A673 (cell line): Measurements from ENCODE around the gene SVOP. TPM values are rescaled to one million over a fixed set of nuclear protein-coding genes. Genes with fewer than 3 reads are reported as not detected.

Experiments
- BruUV-seq: library from RNA; stranded (reverse); fragments of 400-500 nt; replicated peaks from 2 replicates; lab custom pipeline; 2021; lab: Mats Ljungman, UMichigan
- CTCF ChIA-PET: fragments of 300-600 bp; sonication (Branson Sonifier 250); formaldehyde crosslinking; loops from one replicate; lab custom pipeline; 2022; ENCODE audit warnings: antibody characterized with exemption; lab: Charles Lee
- POLR2A ChIA-PET: fragments of 300-600 bp; sonication (Branson Sonifier 250); formaldehyde crosslinking; loops from one replicate; lab custom pipeline; 2022; ENCODE audit warnings: antibody characterized with exemption; ENCODE audit not compliant: low non-redundant PET; lab: Charles Lee
- DNase-seq: peaks from one replicate; pipeline ENCODE4 v3.0.0-alpha.2; 2015; ENCODE audit warnings: low spot score
- H3K27ac ChIP-seq: fragments of 200-600 bp; sonication (generic); 2 replicates; pipeline ENCODE4 v1.5.1; 2016; ENCODE audit warnings: mixed run types, low read depth, mild to moderate bottlenecking, mixed read lengths, antibody characterized with exemption, low read length; ENCODE audit not compliant: poor library complexity, severe bottlenecking
- H3K27me3 ChIP-seq: fragments of 200-600 bp; sonication (generic); replicated peaks from 2 replicates; pipeline ENCODE4 v1.6.1; 2017; ENCODE audit warnings: mixed run types, low read depth, mild to moderate bottlenecking, mixed read lengths, antibody characterized with exemption, low read length; ENCODE audit not compliant: insufficient read depth, poor library complexity
- H3K36me3 ChIP-seq: fragments of 200-600 bp; sonication (generic); 2 replicates; pipeline ENCODE4 v1.6.1; 2016; ENCODE audit warnings: mixed run types, mild to moderate bottlenecking, mixed read lengths, antibody characterized with exemption, low read length; ENCODE audit not compliant: insufficient read depth, poor library complexity, severe bottlenecking
- H3K4me1 ChIP-seq: fragments of 200-600 bp; sonication (generic); 2 replicates; pipeline ENCODE4 v1.6.1; 2017; ENCODE audit warnings: mixed run types, mild to moderate bottlenecking, mixed read lengths, antibody characterized with exemption, low read length; ENCODE audit not compliant: insufficient read depth, poor library complexity, severe bottlenecking
- H3K4me3 ChIP-seq: fragments of 200-600 bp; sonication (generic); 2 replicates; pipeline ENCODE4 v1.5.1; 2016; ENCODE audit warnings: low read depth, mixed run types, mild to moderate bottlenecking, mixed read lengths, low read length; ENCODE audit not compliant: poor library complexity, severe bottlenecking
- H3K9me3 ChIP-seq: fragments of 200-600 bp; sonication (generic); 2 replicates; pipeline ENCODE4 v1.6.1; 2016; ENCODE audit warnings: mixed run types, low read depth, mild to moderate bottlenecking, mixed read lengths, antibody characterized with exemption, low read length; ENCODE audit not compliant: poor library complexity, severe bottlenecking
- CTCF ChIP-seq: fragments of 300-800, 200-600 bp; sonication (generic); conservative IDR thresholded peaks from 2 replicates; pipeline ENCODE4 v1.5.1; 2017; ENCODE audit warnings: low read depth, mild to moderate bottlenecking, antibody characterized with exemption, low read length, moderate library complexity, mixed read lengths
- EZH2 ChIP-seq: fragments of 200-600 bp; sonication (generic); IDR thresholded peaks from 2 replicates; pipeline ENCODE4 v1.6.1; 2017; ENCODE audit warnings: borderline replicate concordance, low read depth, mild to moderate bottlenecking, mixed read lengths, antibody characterized with exemption, low read length; ENCODE audit not compliant: poor library complexity, severe bottlenecking
- intact Hi-C: fragments of 100-400 bp; cut with micrococcal nuclease; formaldehyde crosslinking; loops from one replicate; pipeline ENCODE4 v1.10.0; 2022; ENCODE audit not compliant: unreplicated experiment
- total RNA-seq: library from RNA; stranded (reverse); gene quantifications from 2 replicates; pipeline ENCODE4 v1.2.3, GENCODE V29; 2021

Gene SVOP
- total RNA-seq, 1 experiment from 2014 or later: not detected

GRCh38 chr12:108959748-108960655 is 60.9 kb downstream of the SVOP start:
- no peak for DNase-seq
- Histone ChIP-seq H3K36me3 (no peaks in the 10 kb centered on the region), H3K9me3 (no peaks in the 10 kb centered on the region), H3K27ac (no peak overlapping the region), H3K4me3 (no peak overlapping the region), H3K27me3 (no peaks in the 10 kb centered on the region), H3K4me1 (peaks cover 7% of the 10 kb centered on the region)
- ChIA-PET POLR2A (no interaction called here), CTCF (no interaction called here)
- intact Hi-C loops: loop anchor here (10.0 kb wide), 1 partner anchor 135 kb away; the partner anchor contains the start of genes ALKBH2 and UNG
- TF ChIP-seq CTCF (no peak), EZH2 (no peak)
- no TSS peak for BruUV-seq

GRCh38 chr12:108955225-108955835 is 65.5 kb downstream of the SVOP start:
- Histone ChIP-seq H3K4me1 (peaks cover 7% of the 10 kb centered on the region), H3K9me3 (no peaks in the 10 kb centered on the region), H3K4me3 (no peak overlapping the region), H3K27ac (no peak overlapping the region), H3K36me3 (no peaks in the 10 kb centered on the region), H3K27me3 (no peaks in the 10 kb centered on the region)
- intact Hi-C loops: loop anchor here (10.0 kb wide), 1 partner anchor 139 kb away; the partner anchor contains the start of genes ALKBH2 and UNG
- DNase-seq: peak; percentile 67
- POLR2A ChIA-PET: no interaction called here
- BruUV-seq: no TSS peak
- CTCF ChIA-PET: no interaction called here
- TF ChIP-seq CTCF (no peak), EZH2 (no peak)

- no TSS peak for BruUV-seq
- POLR2A ChIA-PET: no interaction called here
- intact Hi-C loops: loop anchor here (5.0 to 10.0 kb wide), 3 partner anchors 144 to 389 kb away; partner anchors contain the start of genes ALKBH2, ISCU, SART3 and UNG
Measured at GRCh38 chr12:108950991-108951739, 69.7 kb downstream of the SVOP start.

More at GRCh38 chr12:108950991-108951739, 69.7 kb downstream of the SVOP start:
- peaks cover 7% of the 10 kb centered on the region for H3K4me1 ChIP-seq
- CTCF ChIA-PET: interaction anchor here (0.5 to 0.8 kb wide), 3 partner anchors 67 to 334 kb away, joined by 3 to 5 read pairs (median 3); no protein-coding TSS in a partner anchor
- H3K27ac ChIP-seq: no peak overlapping the region
- no peaks in the 10 kb centered on the region for H3K27me3 ChIP-seq
- DNase-seq: peak; percentile 73
- H3K36me3 ChIP-seq: no peaks in the 10 kb centered on the region
- peak; percentile 91 for TF ChIP-seq CTCF
- no peak for TF ChIP-seq EZH2
- peaks cover 4% of the 10 kb centered on the region for H3K9me3 ChIP-seq
- H3K4me3 ChIP-seq: peak overlapping the region; percentile 12
